ENCODE results near the gene CCNL2.

The CCNL2 gene

GRCh38 chr1:1367315-1367714, 31.8 kb downstream of the CCNL2 start:
- no peak overlapping the region for H3K27ac ChIP-seq (ENCODE audit: extremely low read depth, low read depth, low read length)

DNA sequence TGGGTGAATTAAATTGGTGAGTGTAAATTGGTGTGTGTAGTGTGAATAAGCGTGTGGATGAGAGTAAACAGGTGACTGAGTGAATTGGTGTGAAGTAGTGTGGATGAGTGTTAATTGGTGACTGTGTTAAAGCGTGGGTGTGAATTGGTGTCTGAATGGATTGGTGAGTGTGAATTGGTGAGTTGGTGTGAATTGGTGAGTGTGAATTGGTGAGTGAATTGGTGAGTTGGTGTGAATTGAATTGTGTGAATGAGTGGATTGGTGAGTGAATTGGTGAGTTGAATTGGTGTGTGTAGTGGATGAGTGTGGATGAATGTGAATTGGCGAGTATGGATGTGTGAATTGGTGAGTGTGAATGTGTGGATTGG, 32.5 kb downstream of the CCNL2 start:
- Histone ChIP-seq H3K36me3 (ENCODE audit: control insufficient read depth in 2 of 2, insufficient read depth in 1 of 2, low read length in 2 of 2) (peaks cover 0 to 11% of the 10 kb centered on the region in 2 experiments; a peak in 1 of 3 replicates), H3K4me1 (ENCODE audit: control insufficient read depth, insufficient read depth, low read length) (no peaks in the 10 kb centered on the region), H3K4me3 (ENCODE audit: low read depth, low read length) (no peak overlapping the region), H3K27ac (ENCODE audit: extremely low read depth, low read depth, low read length) (no peak overlapping the region), H3K9me3 (ENCODE audit: control insufficient read depth, insufficient read depth, low read depth, low read length) (no peaks in the 10 kb centered on the region)
- TF ChIP-seq ZBTB1 (tag by site-specific recombination; IDR thresholded peaks at IDR 0.05) = no peak
- TF ChIP-seq, protein P1, sequence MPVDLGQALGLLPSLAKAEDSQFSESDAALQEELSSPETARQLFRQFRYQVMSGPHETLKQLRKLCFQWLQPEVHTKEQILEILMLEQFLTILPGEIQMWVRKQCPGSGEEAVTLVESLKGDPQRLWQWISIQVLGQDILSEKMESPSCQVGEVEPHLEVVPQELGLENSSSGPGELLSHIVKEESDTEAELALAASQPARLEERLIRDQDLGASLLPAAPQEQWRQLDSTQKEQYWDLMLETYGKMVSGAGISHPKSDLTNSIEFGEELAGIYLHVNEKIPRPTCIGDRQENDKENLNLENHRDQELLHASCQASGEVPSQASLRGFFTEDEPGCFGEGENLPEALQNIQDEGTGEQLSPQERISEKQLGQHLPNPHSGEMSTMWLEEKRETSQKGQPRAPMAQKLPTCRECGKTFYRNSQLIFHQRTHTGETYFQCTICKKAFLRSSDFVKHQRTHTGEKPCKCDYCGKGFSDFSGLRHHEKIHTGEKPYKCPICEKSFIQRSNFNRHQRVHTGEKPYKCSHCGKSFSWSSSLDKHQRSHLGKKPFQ (tag by site-specific recombination; IDR thresholded peaks at IDR 0.05) = peak; percentile 100
- ChIA-PET POLR2A (no interaction called here), CTCF (no interaction called here)

More at GRCh38 chr1:1367315-1367714, 31.8 kb downstream of the CCNL2 start:
- peaks cover 0 to 16% of the 10 kb centered on the region in 2 experiments; a peak in 1 of 3 replicates for H3K36me3 ChIP-seq (ENCODE audit: control insufficient read depth in 2 of 2, insufficient read depth in 1 of 2, low read length in 2 of 2)
- ChIA-PET CTCF (no interaction called here), POLR2A (no interaction called here)
- no peaks in the 10 kb centered on the region for H3K9me3 ChIP-seq (ENCODE audit: control insufficient read depth, insufficient read depth, low read depth, low read length)
- no peaks in the 10 kb centered on the region for H3K4me1 ChIP-seq (ENCODE audit: control insufficient read depth, insufficient read depth, low read length)
- TF ChIP-seq ZNF19 (tag by site-specific recombination; IDR thresholded peaks at IDR 0.05; ENCODE audit: low read depth) = no peak
- TF ChIP-seq ZNF311 (tag by site-specific recombination; IDR thresholded peaks at IDR 0.05; ENCODE audit: borderline replicate concordance) = peak; percentile 44; the same call in 1 of the 2 replicates
- no peak for TF ChIP-seq ZNF704 (tag by site-specific recombination; IDR thresholded peaks at IDR 0.05)
- TF ChIP-seq ZBTB8A (tag by site-specific recombination; IDR thresholded peaks at IDR 0.05) = no peak
- TF ChIP-seq MZF1 (tag by site-specific recombination; IDR thresholded peaks at IDR 0.05; ENCODE audit: borderline replicate concordance) = no peak
- TF ChIP-seq, protein P1 (tag by site-specific recombination; IDR thresholded peaks at IDR 0.05) = peak; percentile 100
- no peak overlapping the region for H3K4me3 ChIP-seq (ENCODE audit: low read depth, low read length)

DNA sequence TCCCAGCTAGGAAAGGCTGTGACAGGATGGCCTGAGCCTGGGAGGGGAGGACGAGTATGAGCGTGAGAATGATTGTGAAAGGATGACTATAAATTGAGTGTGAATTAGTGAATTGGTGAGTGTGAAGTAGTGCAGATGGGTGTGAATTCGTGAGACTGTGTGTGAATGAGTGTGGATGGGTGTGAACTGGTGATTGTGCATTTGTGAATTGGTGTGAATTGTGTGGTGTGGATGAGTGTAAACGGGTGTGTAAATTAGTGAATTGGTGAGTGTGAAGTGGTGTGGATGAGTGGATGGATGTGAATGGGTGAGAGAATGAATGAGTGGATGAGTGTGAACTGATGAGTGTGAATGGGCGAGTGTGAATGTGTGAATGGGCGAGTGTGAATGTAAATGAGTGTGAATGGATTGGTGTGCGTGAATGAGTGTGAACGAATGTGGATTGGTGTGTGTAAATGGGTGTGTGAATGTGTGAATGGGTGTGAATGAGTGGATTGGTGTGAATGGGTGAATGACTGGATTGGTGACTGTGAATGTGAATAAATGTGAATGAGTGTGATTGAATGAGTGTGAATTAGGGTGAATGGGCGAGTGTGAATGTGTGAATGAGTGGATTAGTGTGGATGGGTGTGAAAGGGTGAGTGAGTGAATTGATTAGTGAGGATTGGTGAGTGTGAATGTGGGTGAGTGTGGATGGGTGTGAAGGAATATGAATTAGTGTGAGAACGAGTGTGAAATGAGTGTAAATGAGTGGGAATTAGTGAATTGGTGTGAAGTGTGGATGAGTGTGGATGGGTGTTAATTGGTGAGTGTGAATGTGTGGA, 33.0 kb downstream of the CCNL2 start:
- Histone ChIP-seq H3K9me3 (ENCODE audit: control insufficient read depth, insufficient read depth, low read depth, low read length) (no peaks in the 10 kb centered on the region), H3K27ac (ENCODE audit: extremely low read depth, low read depth, low read length) (no peak overlapping the region), H3K4me1 (ENCODE audit: control insufficient read depth, insufficient read depth, low read length) (no peaks in the 10 kb centered on the region), H3K36me3 (ENCODE audit: control insufficient read depth in 2 of 2, insufficient read depth in 1 of 2, low read length in 2 of 2) (peaks cover 0 to 5% of the 10 kb centered on the region in 2 experiments; a peak in 1 of 3 replicates), H3K4me3 (ENCODE audit: low read depth, low read length) (no peak overlapping the region)
- TF ChIP-seq ZNF274 (IDR thresholded peaks at IDR 0.05; ENCODE audit: low read length) (no peak), ZNF274 (tag by site-specific recombination; IDR thresholded peaks at IDR 0.05; ENCODE audit: borderline replicate concordance) (peak; percentile 42; the same call in 1 of the 2 replicates), ZNF221 (tag by site-specific recombination; IDR thresholded peaks at IDR 0.05; ENCODE audit: borderline replicate concordance) (no peak), ZNF133 (tag by site-specific recombination; IDR thresholded peaks at IDR 0.05) (no peak), ZNF366 (tag by site-specific recombination; conservative IDR thresholded peaks at IDR 0.05) (0 out of 2 replicates have a peak, but pooled peaks have one; percentile 22), ZNF341 (tag by site-specific recombination; IDR thresholded peaks at IDR 0.05; ENCODE audit: low read depth) (no peak)
- TF ChIP-seq, protein P1 (tag by site-specific recombination; IDR thresholded peaks at IDR 0.05) = peak; percentile 100
- ChIA-PET CTCF (no interaction called here), POLR2A (no interaction called here)
